ENCODE measurements around the gene LBHD2. TPM values are rescaled to one million over a fixed set of nuclear protein-coding genes. Genes with fewer than 3 reads are reported as not detected.

Gene LBHD2
- total RNA-seq, 6 experiments from 2014 or later = not detected

GRCh38 chr14:103130017-103130764 lies 46.2 kb downstream of the LBHD2 start:
- TF ChIP-seq CTCF (IDR thresholded peaks at IDR 0.05) (no peak), POLR2A (IDR thresholded peaks at IDR 0.05) (no peak)
- Histone ChIP-seq H3K4me3 (no peak overlapping the region), H3K36me3 (peaks cover 0 to 11% (median 0%) of the 10 kb centered on the region in 4 donors), H3K4me1 (peaks cover 0 to 33% (median 15%) of the 10 kb centered on the region in 4 donors), H3K27ac (no peak overlapping the region), H3K27me3 (no peaks in the 10 kb centered on the region), H3K9me3 (no peaks in the 10 kb centered on the region)
- intact Hi-C loops (cut with DNase I) = no loop called here
- WGBS (ENCODE audit: insufficient coverage, low coverage, low lambda C conversion rate, missing lambda C conversion rate) = 68% methylated on average over 4 of the region's 26 CpGs
- peak in 1 of 3 donors; percentile 48 for DNase-seq
- no peak for ATAC-seq

DNA sequence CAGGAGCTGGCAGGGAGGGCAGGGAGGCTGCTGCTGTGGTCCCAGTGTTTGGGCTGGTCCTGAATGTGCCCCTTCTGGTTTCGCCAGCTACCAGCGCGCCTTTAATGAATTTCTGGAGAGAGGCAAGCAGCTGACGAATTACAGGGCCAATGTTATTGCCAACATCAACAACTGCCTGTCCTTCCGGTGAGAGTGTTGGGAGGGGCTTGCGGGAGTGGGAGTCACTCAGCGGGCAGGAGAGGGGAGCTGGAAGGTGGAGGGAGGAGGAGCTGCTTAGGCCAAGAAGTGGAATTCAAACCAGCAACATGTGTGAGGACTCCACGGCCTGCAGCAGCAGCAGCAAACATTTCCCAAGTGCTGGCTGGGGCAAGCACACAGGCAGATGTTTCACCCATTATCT lies 47.0 kb downstream of the LBHD2 start:
- DNase-seq = peak in 1 of 3 donors; percentile 48
- Histone ChIP-seq H3K36me3 (peaks cover 0 to 11% (median 0%) of the 10 kb centered on the region in 4 donors), H3K9me3 (no peaks in the 10 kb centered on the region), H3K27ac (no peak overlapping the region), H3K4me1 (peaks cover 0 to 41% (median 14%) of the 10 kb centered on the region in 4 donors), H3K4me3 (no peak overlapping the region), H3K27me3 (no peaks in the 10 kb centered on the region)
- WGBS (ENCODE audit: insufficient coverage, low coverage, low lambda C conversion rate, missing lambda C conversion rate) = 64% methylated on average over 7 of the region's 8 CpGs
- intact Hi-C loops (cut with DNase I) = no loop called here
- TF ChIP-seq CTCF (IDR thresholded peaks at IDR 0.05) (no peak), POLR2A (IDR thresholded peaks at IDR 0.05) (no peak)
- ATAC-seq = no peak

GRCh38 chr14:103131580-103131979 lies 47.6 kb downstream of the LBHD2 start:
- 100% methylated on average over 1 of the region's 9 CpGs for WGBS (ENCODE audit: insufficient coverage, low coverage, low lambda C conversion rate, missing lambda C conversion rate)
- Histone ChIP-seq H3K4me1 (peaks cover 0 to 38% (median 11%) of the 10 kb centered on the region in 4 donors), H3K36me3 (peaks cover 0 to 11% (median 0%) of the 10 kb centered on the region in 4 donors), H3K27me3 (no peaks in the 10 kb centered on the region), H3K4me3 (no peak overlapping the region), H3K9me3 (no peaks in the 10 kb centered on the region), H3K27ac (no peak overlapping the region)
- no peak for ATAC-seq
- no peak for TF ChIP-seq POLR2A (IDR thresholded peaks at IDR 0.05)
- TF ChIP-seq CTCF (IDR thresholded peaks at IDR 0.05) = no peak
- intact Hi-C loops (cut with DNase I) = no loop called here
- DNase-seq = peak in 1 of 3 donors; percentile 53

- intact Hi-C loops (cut with DNase I) = no loop called here
- Histone ChIP-seq H3K4me3 (no peak overlapping the region), H3K27ac (no peak overlapping the region), H3K27me3 (no peaks in the 10 kb centered on the region), H3K36me3 (peaks cover 0 to 11% (median 0%) of the 10 kb centered on the region in 4 donors), H3K9me3 (no peaks in the 10 kb centered on the region), H3K4me1 (peaks cover 0 to 32% (median 10%) of the 10 kb centered on the region in 4 donors)
- WGBS (ENCODE audit: insufficient coverage, low coverage, low lambda C conversion rate, missing lambda C conversion rate) = 65% methylated on average over 23 of the region's 39 CpGs
- DNase-seq = peak in 1 of 3 donors; percentile 76
- ATAC-seq = peak; percentile 10 to 70 (median 52)
- no peak for TF ChIP-seq CTCF (IDR thresholded peaks at IDR 0.05)
- TF ChIP-seq POLR2A (IDR thresholded peaks at IDR 0.05) = no peak
Observed at GRCh38 chr14:103132381-103133209, 48.6 kb downstream of the LBHD2 start.

Data from right lobe of liver (tissue), 6 donors.